ENCODE data around the gene PROM1. TPM values are rescaled to one million over a fixed set of nuclear protein-coding genes. Genes with fewer than 3 reads are reported as not detected.
A peak's percentile ranks its signal among the peaks of the same experiment; 100 is the strongest.

Gene PROM1
- total and polyA plus RNA-seq, 7 donors = 1.8 to 29.1 (median 4.4) TPM

- peak overlapping the region; percentile 21 to 55 (median 44) for H3K4me3 ChIP-seq
- no peak for DNase-seq
- no peaks in the 10 kb centered on the region for H3K36me3 ChIP-seq
- intact Hi-C loops (cut with DNase I) = no loop called here
- TF ChIP-seq EP300 (IDR thresholded peaks at IDR 0.05) (no peak), CTCF (IDR thresholded peaks at IDR 0.05) (no peak), POLR2A (IDR thresholded peaks at IDR 0.05) (no peak), POLR2AphosphoS5 (IDR thresholded peaks at IDR 0.05) (no peak)
- peaks cover 0 to 23% (median 21%) of the 10 kb centered on the region in 4 donors for H3K4me1 ChIP-seq
- H3K27me3 ChIP-seq = peaks cover 18 to 59% (median 34%) of the 10 kb centered on the region in 3 donors
- H3K27ac ChIP-seq = no peak overlapping the region
- 11 to 19% methylated on average over 17 of the region's 17 CpGs for WGBS, 2 donors
- peaks cover 0 to 1% (median 0%) of the 10 kb centered on the region in 4 donors for H3K9me3 ChIP-seq
Observed at GRCh38 chr4:16082041-16082425, 1.8 kb downstream of the PROM1 start.

GRCh38 chr4:16079046-16079445, 4.8 kb downstream of the PROM1 start:
- 52 to 85% methylated on average over 1 of the region's 1 CpG for WGBS, 2 donors
- H3K9me3 ChIP-seq = no peaks in the 10 kb centered on the region
- H3K27ac ChIP-seq = no peak overlapping the region
- no peak for DNase-seq
- peaks cover 0 to 23% (median 21%) of the 10 kb centered on the region in 4 donors for H3K4me1 ChIP-seq
- H3K4me3 ChIP-seq = no peak overlapping the region
- peaks cover 16 to 39% (median 34%) of the 10 kb centered on the region in 3 donors for H3K27me3 ChIP-seq
- intact Hi-C loops (cut with DNase I) = no loop called here
- no peak for TF ChIP-seq POLR2AphosphoS5 (IDR thresholded peaks at IDR 0.05)
- TF ChIP-seq CTCF (IDR thresholded peaks at IDR 0.05) = no peak
- no peak for TF ChIP-seq EP300 (IDR thresholded peaks at IDR 0.05)
- TF ChIP-seq POLR2A (IDR thresholded peaks at IDR 0.05) = no peak
- H3K36me3 ChIP-seq = no peaks in the 10 kb centered on the region

GRCh38 chr4:16078195-16078760, 5.5 kb downstream of the PROM1 start:
- intact Hi-C loops (cut with DNase I) = no loop called here
- peaks cover 0 to 17% (median 14%) of the 10 kb centered on the region in 4 donors for H3K4me1 ChIP-seq
- WGBS, 2 donors = 87% methylated on average over 4 of the region's 4 CpGs
- no peak overlapping the region for H3K27ac ChIP-seq
- DNase-seq = no peak
- H3K9me3 ChIP-seq = no peaks in the 10 kb centered on the region
- TF ChIP-seq POLR2AphosphoS5 (IDR thresholded peaks at IDR 0.05) = no peak
- no peak for TF ChIP-seq CTCF (IDR thresholded peaks at IDR 0.05)
- no peak for TF ChIP-seq EP300 (IDR thresholded peaks at IDR 0.05)
- no peak for TF ChIP-seq POLR2A (IDR thresholded peaks at IDR 0.05)
- peaks cover 9 to 32% (median 27%) of the 10 kb centered on the region in 3 donors for H3K27me3 ChIP-seq
- no peak overlapping the region for H3K4me3 ChIP-seq
- H3K36me3 ChIP-seq = no peaks in the 10 kb centered on the region

- no peaks in the 10 kb centered on the region for H3K36me3 ChIP-seq
- H3K9me3 ChIP-seq = no peaks in the 10 kb centered on the region
- no peak for TF ChIP-seq POLR2A (IDR thresholded peaks at IDR 0.05)
- no peak for TF ChIP-seq POLR2AphosphoS5 (IDR thresholded peaks at IDR 0.05)
- no peak for TF ChIP-seq EP300 (IDR thresholded peaks at IDR 0.05)
- TF ChIP-seq CTCF (IDR thresholded peaks at IDR 0.05) = no peak
- H3K4me3 ChIP-seq = no peak overlapping the region
- peaks cover 0 to 12% (median 9%) of the 10 kb centered on the region in 4 donors for H3K4me1 ChIP-seq
- H3K27me3 ChIP-seq = peaks cover 4 to 27% (median 23%) of the 10 kb centered on the region in 3 donors
- no peak overlapping the region for H3K27ac ChIP-seq
- intact Hi-C loops (cut with DNase I) = no loop called here
- no peak for DNase-seq
- 70 to 72% methylated on average over 4 of the region's 4 CpGs for WGBS, 2 donors
Observed at GRCh38 chr4:16077786-16078185, 6.0 kb downstream of the PROM1 start.
